ENCODE results near the gene CYSTM1. TPM values are rescaled to one million over a fixed set of nuclear protein-coding genes. Genes with fewer than 3 reads are reported as not detected.

CYSTM1 gene
- polyA plus RNA-seq, 1 donor from 2014 or later, result 6.6 TPM

- Histone ChIP-seq H3K4me2 (ENCODE audit: low read length) (no peak overlapping the region), H3K9ac (ENCODE audit: low read length) (peak overlapping the region; percentile 4), H2AFZ (ENCODE audit: low read depth, low read length) (no peak overlapping the region), H3K79me2 (replicated peaks; ENCODE audit: insufficient read depth, low read length) (no peaks in the 10 kb centered on the region), H3K27me3 (ENCODE audit: insufficient read depth, low read depth, low read length) (peaks cover 42% of the 10 kb centered on the region), H3K4me3 (ENCODE audit: low read length) (peak overlapping the region; percentile 64), H3K9me3 (ENCODE audit: low read length) (no peaks in the 10 kb centered on the region), H3K36me3 (ENCODE audit: insufficient read depth, low read length) (no peaks in the 10 kb centered on the region), H3K27ac (ENCODE audit: low read length) (no peak overlapping the region), H3F3A (ENCODE audit: insufficient read depth, low read length, poor library complexity, severe bottlenecking) (no peaks in the 10 kb centered on the region), H4K20me1 (ENCODE audit: insufficient read depth) (no peaks in the 10 kb centered on the region), H3K9me2 (ENCODE audit: insufficient read depth, low read length) (no peaks in the 10 kb centered on the region)
- TF ChIP-seq POLR2AphosphoS5 (IDR thresholded peaks at IDR 0.05), result no peak
- TF ChIP-seq CTCF (IDR thresholded peaks at IDR 0.05; ENCODE audit: poor library complexity, severe bottlenecking), result no peak
- no peak for TF ChIP-seq SMC3 (conservative IDR thresholded peaks at IDR 0.05; ENCODE audit: poor library complexity)
- TF ChIP-seq EP300 (conservative IDR thresholded peaks at IDR 0.05; ENCODE audit: poor library complexity, severe bottlenecking), result no peak
Measured at GRCh38 chr5:140146523-140146842, 28.5 kb upstream of the CYSTM1 start.

- H4K20me1 ChIP-seq (ENCODE audit: insufficient read depth), result no peaks in the 10 kb centered on the region
- H3K79me2 ChIP-seq (replicated peaks; ENCODE audit: insufficient read depth, low read length), result no peaks in the 10 kb centered on the region
- no peak overlapping the region for H3K4me3 ChIP-seq (ENCODE audit: low read length)
- no peak overlapping the region for H3K27ac ChIP-seq (ENCODE audit: low read length)
- no peaks in the 10 kb centered on the region for H3K9me3 ChIP-seq (ENCODE audit: low read length)
- no peak overlapping the region for H2AFZ ChIP-seq (ENCODE audit: low read depth, low read length)
- TF ChIP-seq REST (IDR thresholded peaks at IDR 0.05; ENCODE audit: borderline replicate concordance) (no peak), TAF1 (IDR thresholded peaks at IDR 0.05; ENCODE audit: low read depth) (no peak), EP300 (conservative IDR thresholded peaks at IDR 0.05; ENCODE audit: poor library complexity, severe bottlenecking) (no peak), POLR2AphosphoS5 (IDR thresholded peaks at IDR 0.05) (no peak), CTCF (IDR thresholded peaks at IDR 0.05; ENCODE audit: poor library complexity, severe bottlenecking) (no peak), SMC3 (conservative IDR thresholded peaks at IDR 0.05; ENCODE audit: poor library complexity) (no peak), RAD21 (conservative IDR thresholded peaks at IDR 0.05) (no peak), EZH2 (IDR thresholded peaks at IDR 0.05; ENCODE audit: borderline replicate concordance, insufficient read depth, low read length, poor library complexity, severe bottlenecking) (no peak), MXI1 (conservative IDR thresholded peaks at IDR 0.05; ENCODE audit: poor library complexity, severe bottlenecking) (no peak)
- no peaks in the 10 kb centered on the region for H3K9me2 ChIP-seq (ENCODE audit: insufficient read depth, low read length)
- no peaks in the 10 kb centered on the region for H3K36me3 ChIP-seq (ENCODE audit: insufficient read depth, low read length)
- no peaks in the 10 kb centered on the region for H3F3A ChIP-seq (ENCODE audit: insufficient read depth, low read length, poor library complexity, severe bottlenecking)
- H3K27me3 ChIP-seq (ENCODE audit: insufficient read depth, low read depth, low read length), result peaks cover 42% of the 10 kb centered on the region
- H3K4me2 ChIP-seq (ENCODE audit: low read length), result no peak overlapping the region
- H3K9ac ChIP-seq (ENCODE audit: low read length), result no peak overlapping the region
Measured at GRCh38 chr5:140147460-140147859, 27.5 kb upstream of the CYSTM1 start.

Measured in neural cell (in vitro differentiated cells).